Chondrocyte (in vitro differentiated cells): ENCODE data around the gene CFAP100. TPM values are rescaled to one million over a fixed set of nuclear protein-coding genes. Genes with fewer than 3 reads are reported as not detected.

ENCODE experiments used
- DNase-seq: peaks from one replicate; pipeline ENCODE4 v3.0.0; 2021; ENCODE audit warnings: mixed read lengths, low spot score
- H3K27ac Mint-ChIP-seq: one replicate; pipeline ENCODE4 v1.8.0; 2021; ENCODE audit warnings: mild to moderate bottlenecking, moderate library complexity, mixed read lengths; ENCODE audit not compliant: unreplicated experiment
- H3K27me3 Mint-ChIP-seq: 2 replicates; pipeline ENCODE4 v1.8.0; 2021; ENCODE audit warnings: low read depth, mixed read lengths
- H3K36me3 Mint-ChIP-seq: 2 replicates; pipeline ENCODE4 v1.8.0; 2021; ENCODE audit warnings: low read depth, mixed read lengths
- H3K4me1 Mint-ChIP-seq: 2 replicates; pipeline ENCODE4 v1.8.0; 2021; ENCODE audit warnings: low read depth, mild to moderate bottlenecking, mixed read lengths
- H3K4me3 Mint-ChIP-seq: one replicate; pipeline ENCODE4 v1.8.0; 2021; ENCODE audit warnings: mild to moderate bottlenecking, moderate library complexity, mixed read lengths; ENCODE audit not compliant: unreplicated experiment
- H3K9me3 Mint-ChIP-seq: 2 replicates; pipeline ENCODE4 v1.8.0; 2021; ENCODE audit warnings: low read depth, mixed read lengths
- CTCF ChIP-seq: fragments of 200-600 bp; sonication (generic); IDR thresholded peaks from 2 replicates; pipeline ENCODE4 v1.5.0; 2021; ENCODE audit warnings: antibody characterized with exemption, mild to moderate bottlenecking, moderate library complexity
- total RNA-seq: library from RNA; stranded (reverse); gene quantifications from 3 replicates; pipeline ENCODE4 v1.2.1, GENCODE V29; 2021

CFAP100 gene
- total RNA-seq, 1 donor from 2014 or later, result not detected

GRCh38 chr3:126375835-126376331 lies 18.8 kb upstream of the CFAP100 start:
- peaks cover 5% of the 10 kb centered on the region for H3K4me1 Mint-ChIP-seq

GRCh38 chr3:126376444-126376843 lies 18.3 kb upstream of the CFAP100 start:
- peaks cover 4% of the 10 kb centered on the region for H3K27me3 Mint-ChIP-seq
- H3K9me3 Mint-ChIP-seq, result no peaks in the 10 kb centered on the region
- H3K36me3 Mint-ChIP-seq, result no peaks in the 10 kb centered on the region
- peak; percentile 25 for DNase-seq
- no peak overlapping the region for H3K4me3 Mint-ChIP-seq
- peaks cover 5% of the 10 kb centered on the region for H3K4me1 Mint-ChIP-seq
- TF ChIP-seq CTCF, result no peak
- no peak overlapping the region for H3K27ac Mint-ChIP-seq

More at GRCh38 chr3:126375835-126376331, 18.8 kb upstream of the CFAP100 start:
- Mint-ChIP-seq H3K4me3 (no peak overlapping the region), H3K27ac (no peak overlapping the region), H3K27me3 (peaks cover 4% of the 10 kb centered on the region), H3K36me3 (no peaks in the 10 kb centered on the region), H3K9me3 (no peaks in the 10 kb centered on the region)
- peak; percentile 81 for DNase-seq
- no peak for TF ChIP-seq CTCF

- Mint-ChIP-seq H3K4me3 (no peak overlapping the region), H3K27ac (no peak overlapping the region), H3K4me1 (peaks cover 5% of the 10 kb centered on the region), H3K9me3 (no peaks in the 10 kb centered on the region), H3K36me3 (no peaks in the 10 kb centered on the region), H3K27me3 (peaks cover 4% of the 10 kb centered on the region)
- no peak for TF ChIP-seq CTCF
- peak; percentile 28 for DNase-seq
Measured at GRCh38 chr3:126377211-126377610, 17.5 kb upstream of the CFAP100 start.

GRCh38 chr3:126378341-126378751 lies 16.4 kb upstream of the CFAP100 start:
- TF ChIP-seq CTCF, result no peak
- DNase-seq, result peak; percentile 50
- Mint-ChIP-seq H3K27me3 (peaks cover 4% of the 10 kb centered on the region), H3K4me3 (no peak overlapping the region), H3K9me3 (no peaks in the 10 kb centered on the region), H3K4me1 (peaks cover 5% of the 10 kb centered on the region), H3K27ac (no peak overlapping the region), H3K36me3 (no peaks in the 10 kb centered on the region)

- Mint-ChIP-seq H3K27ac (no peak overlapping the region), H3K9me3 (no peaks in the 10 kb centered on the region), H3K4me1 (no peaks in the 10 kb centered on the region), H3K4me3 (no peak overlapping the region), H3K36me3 (peaks cover 3% of the 10 kb centered on the region), H3K27me3 (peaks cover 10% of the 10 kb centered on the region)
- DNase-seq, result peak; percentile 52
- no peak for TF ChIP-seq CTCF
Measured at GRCh38 chr3:126380011-126380768, 14.5 kb upstream of the CFAP100 start.
